Activated CD4-positive, alpha-beta T cell treated with anti-CD3 and anti-CD28 coated beads, Interleukin-2, Interleukin-6, amounts not matched to agents 100 ng/mL and 50 ng/mL, durations not matched to agents 16 hours and 8 hours (primary cell): Measurements from ENCODE around the gene FZR1.
A peak's percentile ranks its signal among the peaks of the same experiment; 100 is the strongest.
"Not testable (repeated sequence)": the region's sequence is repeated elsewhere in the genome, so short reads cannot be mapped to it uniquely, and the experiment has no call there.

Experiments used
- DNase-seq: peaks from one replicate; pipeline ENCODE4 v3.0.0-alpha.2; 2020

Gene FZR1

GRCh38 chr19:3497757-3498520, 8.2 kb upstream of the FZR1 start:
- no peak for DNase-seq

DNA sequence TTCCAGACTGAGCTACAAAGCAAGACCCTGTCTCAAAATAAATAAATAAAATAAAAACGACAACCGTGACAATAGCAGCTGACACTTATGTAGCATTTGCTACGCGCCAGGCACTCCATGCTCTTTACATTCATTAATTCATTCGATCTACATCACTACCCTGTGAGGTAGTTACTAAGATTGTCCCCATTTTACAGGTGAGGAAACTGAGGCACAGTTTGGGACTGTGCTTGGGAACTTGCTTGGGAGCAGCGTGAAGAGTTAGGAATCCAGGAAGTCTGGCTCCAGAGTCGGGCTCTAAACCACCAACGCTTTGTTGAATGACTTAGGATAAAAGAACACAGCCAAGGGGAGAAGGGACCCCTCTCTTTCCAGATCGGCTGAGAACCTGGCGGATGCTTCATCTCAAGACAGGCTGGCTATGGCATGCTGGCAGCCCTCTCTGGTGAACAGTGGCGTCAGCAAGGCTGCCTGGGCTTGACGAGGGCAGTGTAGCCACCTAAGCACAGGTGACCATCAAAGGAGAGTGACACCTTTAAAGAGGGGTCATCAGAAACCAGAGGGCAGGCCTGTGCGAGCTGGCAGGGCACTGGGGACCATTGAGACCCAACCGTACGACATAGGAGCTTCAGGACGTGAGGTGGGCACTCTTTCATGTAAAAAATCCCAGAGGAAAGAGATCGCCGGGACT, 6.2 kb upstream of the FZR1 start:
- no peak for DNase-seq

DNA sequence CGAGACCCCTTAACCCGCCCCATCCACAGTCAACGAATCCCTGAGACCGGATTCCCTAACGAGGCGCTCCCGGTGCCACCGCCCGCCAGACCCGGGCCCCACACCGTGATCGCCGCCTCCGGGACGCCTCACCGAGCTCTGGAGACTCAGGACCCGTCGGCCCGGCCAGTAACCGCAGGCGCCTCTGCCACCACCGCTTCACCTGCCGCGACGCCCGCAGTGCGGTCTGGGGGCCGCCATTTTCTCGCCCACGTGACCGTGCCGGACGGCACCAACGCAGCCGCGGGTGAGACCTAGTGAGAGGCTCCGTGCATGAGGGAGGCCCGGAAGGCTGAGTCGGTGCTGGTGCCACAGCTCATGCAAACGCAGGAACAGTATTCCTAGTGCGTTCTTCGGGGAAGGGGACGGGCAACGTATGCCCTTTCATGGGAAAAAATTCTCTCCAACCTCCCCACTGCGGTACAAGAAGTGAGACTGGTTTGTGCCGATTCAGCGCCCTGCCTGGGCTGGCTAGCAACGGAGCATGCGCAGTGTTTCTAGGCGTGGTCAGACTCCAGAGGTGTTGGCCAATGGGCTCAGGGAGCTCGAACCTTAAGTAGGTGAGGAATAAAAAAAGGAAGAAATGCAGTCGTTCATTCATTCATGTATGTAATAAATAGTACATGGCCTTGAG, 5.5 kb upstream of the FZR1 start, which contains the start of gene DOHH:
DOHH (minus strand) TSS at position 246 of the 673 bp plus-strand sequence. CDS start 3,860 bp downstream, outside the sequence.
- peak; percentile 97 for DNase-seq

GRCh38 chr19:3501780-3502179, 4.3 kb upstream of the FZR1 start:
- DNase-seq, result no peak

GRCh38 chr19:3503036-3503572, 3.0 kb upstream of the FZR1 start:
- no peak for DNase-seq

DNA sequence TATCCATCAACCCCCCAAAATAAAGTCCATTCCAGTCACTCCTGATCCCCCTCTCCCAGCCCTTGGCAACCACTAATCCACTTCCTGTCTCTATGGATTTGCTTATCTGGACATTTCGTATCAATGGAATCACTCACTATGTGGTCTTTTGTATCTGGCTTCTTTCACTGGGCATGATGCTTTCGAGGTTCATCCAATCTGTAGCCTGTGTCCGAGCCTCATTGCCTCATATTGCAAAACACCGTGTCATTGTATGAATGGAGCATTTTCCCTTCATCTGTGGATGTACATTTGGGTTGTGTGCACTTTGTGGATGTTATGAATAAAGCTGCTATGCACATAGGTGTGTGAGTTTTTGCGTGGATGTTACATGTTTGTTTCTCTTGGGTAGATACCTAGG, 1.4 kb upstream of the FZR1 start:
- DNase-seq, result no peak

DNA sequence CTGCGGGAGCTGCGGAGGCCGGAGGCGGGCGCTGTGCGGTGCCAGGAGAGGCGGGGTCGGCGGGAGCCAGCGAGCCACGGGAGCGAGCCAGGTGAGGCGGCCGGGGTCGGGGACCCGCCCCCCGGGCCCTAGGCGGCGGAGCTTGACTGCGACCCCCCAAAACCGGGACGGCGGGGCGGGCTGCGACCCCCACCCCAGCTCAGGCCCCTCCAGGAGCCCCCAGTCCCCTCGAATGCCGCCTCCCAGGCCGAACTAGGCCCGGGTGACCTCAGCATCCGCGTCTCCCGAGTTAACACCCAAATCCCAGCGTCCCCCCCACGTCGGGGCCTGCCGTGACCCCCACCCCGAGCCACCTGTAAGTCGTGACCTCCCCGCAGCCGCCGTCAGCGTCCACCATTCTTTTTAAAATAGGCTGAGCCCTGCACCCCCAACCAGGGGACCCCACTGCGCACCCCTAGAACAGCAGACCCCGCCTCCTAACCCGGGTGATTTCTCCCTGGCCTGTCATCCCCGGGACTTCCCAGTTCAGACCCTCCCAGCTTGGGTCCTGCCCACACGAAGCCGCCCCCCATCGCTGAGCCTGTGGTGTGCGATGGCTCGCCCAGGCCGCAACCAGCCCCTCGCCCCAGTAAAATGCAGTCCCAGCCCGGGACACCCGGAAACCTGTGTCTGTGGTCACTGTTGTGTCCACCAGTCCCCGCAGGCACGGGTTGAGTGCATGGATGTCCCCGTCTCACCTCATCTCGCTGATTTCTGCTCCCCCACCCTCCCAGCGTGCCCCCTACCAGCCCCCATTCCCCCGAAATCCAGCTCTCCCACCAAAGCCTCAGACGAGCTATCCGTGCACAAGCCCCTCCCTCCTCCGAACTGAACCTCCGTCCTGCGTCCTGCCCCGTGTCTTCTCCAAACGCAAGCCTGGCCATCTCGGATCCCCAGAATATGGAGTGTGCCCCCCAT, 551 bp downstream of the FZR1 start:
- DNase-seq, result peak; percentile 23

- peak; percentile 20 for DNase-seq
These were observed 1.4 kb downstream of the FZR1 start for GRCh38 chr19:3507371-3508120.

- DNase-seq, result not testable (repeated sequence)
These were observed 2.1 kb downstream of the FZR1 start for GRCh38 chr19:3508121-3508661.

DNA sequence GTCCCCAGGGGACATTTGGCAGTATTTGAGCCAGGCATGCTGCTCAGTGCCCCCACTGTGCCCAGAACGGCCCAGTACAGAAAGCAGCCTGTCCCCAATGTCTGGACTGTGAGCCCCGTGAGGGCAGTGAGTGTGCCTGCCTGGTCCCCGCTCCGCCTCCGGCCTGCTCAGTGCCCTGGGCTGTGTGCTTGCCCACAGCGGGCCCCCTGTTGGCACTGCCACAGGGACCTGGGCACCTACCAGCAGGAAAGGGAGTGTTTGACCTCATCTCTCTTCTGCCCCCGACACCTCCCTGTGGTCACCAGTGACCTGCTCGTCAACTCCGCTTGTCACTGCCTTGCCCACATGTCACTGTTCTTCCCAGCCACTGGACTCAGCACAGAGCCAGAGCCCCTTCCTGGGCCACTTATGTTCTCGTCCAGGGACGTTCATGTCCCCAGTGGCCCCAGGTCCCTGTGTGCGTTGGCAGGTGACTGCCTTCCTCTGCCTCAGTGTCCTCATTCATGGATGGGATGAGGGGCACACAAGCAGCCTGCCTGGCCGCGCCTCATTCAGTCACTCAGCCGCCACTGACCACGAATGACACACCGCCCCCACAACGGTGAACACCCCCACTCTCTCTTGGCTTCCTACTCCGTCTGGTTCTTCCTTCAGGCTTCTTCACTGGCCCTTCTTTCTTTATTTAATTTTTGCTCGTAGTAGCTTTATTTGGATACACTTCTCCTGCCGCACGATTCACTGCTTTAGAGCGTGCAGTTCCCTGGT, 2.8 kb downstream of the FZR1 start:
- DNase-seq, result no peak

DNA sequence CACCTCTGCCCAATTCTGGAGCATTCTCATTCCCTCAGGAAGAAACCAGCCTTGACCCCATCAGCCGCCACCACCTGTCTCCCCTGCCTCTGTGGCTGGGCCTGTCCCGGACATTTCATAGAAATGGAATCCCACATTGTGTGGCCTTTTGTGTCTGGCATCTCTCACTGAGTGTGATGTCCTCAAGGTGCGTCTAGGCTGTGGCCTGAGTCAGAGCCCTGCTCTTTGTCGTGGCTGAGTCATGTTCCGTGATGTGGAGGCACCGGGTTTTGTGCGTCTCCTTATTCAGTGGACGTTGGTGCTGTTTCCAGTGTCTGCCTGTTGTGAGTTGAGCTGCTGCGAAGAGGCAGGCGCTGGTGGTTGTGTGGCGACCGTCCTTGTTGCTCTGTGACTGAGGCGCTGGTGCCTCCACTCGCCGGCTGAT, 3.5 kb downstream of the FZR1 start:
- peak; percentile 29 for DNase-seq

GRCh38 chr19:3510727-3511126, 4.6 kb downstream of the FZR1 start:
- DNase-seq, result no peak

DNA sequence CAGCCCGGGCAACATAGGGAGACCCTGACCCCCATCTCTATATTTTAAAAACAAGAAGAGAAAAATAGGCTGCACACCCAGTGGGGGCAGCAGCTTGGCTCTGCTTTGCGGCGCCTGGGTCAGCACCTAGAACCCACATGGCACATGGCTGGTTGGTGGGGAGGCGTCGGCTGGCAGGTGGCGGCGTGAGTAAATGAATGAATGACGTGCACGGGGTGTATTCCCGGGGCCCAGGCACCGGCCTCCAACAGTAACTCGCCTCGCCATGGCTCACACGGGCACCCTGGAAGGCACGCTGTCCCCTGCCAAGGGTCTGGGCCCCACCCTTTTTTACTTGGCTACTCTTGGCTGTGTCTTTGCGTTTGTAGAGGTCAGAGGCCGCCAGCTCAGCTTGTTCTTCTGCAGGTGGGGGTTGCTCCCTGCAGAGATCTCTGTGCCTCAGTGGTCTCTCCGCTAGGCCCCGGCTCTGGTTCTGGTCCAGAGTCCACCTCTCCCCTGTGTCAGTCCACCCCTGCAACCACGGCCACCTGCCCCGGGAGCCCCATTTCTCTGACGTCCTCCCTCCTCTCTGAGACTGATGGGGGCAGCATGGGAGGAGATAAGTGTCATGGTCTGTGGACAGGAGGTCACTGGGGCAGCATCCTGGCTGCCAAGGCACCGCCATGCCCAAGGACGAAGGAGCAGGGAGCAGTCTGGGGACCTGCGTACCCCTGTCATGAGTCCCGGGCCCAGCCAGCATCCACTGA, 5.6 kb downstream of the FZR1 start:
- no peak for DNase-seq

GRCh38 chr19:3512562-3513228, 6.6 kb downstream of the FZR1 start:
- no peak for DNase-seq

- DNase-seq, result no peak
These were observed 7.4 kb downstream of the FZR1 start for GRCh38 chr19:3513229-3514140.

DNA sequence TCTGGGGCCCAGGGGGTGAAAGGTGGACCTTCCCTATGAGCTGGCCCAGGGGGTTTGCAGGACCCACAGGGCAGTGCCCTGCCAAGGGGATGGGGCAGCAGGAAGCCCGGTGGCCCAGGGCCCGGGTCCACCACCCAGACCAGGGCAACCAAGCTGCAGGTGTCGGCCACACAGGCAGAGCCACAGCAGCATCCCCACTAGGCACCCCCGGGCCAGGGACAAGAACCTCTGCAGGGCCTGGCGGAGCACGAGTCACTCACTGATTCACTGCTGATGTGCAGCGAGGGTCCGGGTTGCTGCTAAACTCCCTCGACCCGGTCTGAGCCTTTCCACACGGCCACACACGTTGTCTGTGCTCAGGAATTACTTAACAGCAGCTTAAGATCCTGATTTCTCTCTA, 8.8 kb downstream of the FZR1 start:
- DNase-seq, result no peak

GRCh38 chr19:3515891-3516422, 9.8 kb downstream of the FZR1 start:
- DNase-seq, result no peak
